Neural progenitor cell (in vitro differentiated cells): Measurements from ENCODE around the gene FGD2. TPM values are rescaled to one million over a fixed set of nuclear protein-coding genes. Genes with fewer than 3 reads are reported as not detected.

Experiments
- DNase-seq: peaks from one replicate; pipeline ENCODE4 v3.0.0-alpha.2; 2016; ENCODE audit warnings: low spot score
- H2AFZ ChIP-seq: fragments of 200-600 bp; sonication (generic); replicated peaks from 2 replicates; pipeline ENCODE4 v1.6.1; 2016; ENCODE audit warnings: antibody characterized with exemption
- H3F3A ChIP-seq: fragments of 200-600 bp; sonication (generic); 2 replicates; pipeline ENCODE4 v1.6.1; 2016; ENCODE audit warnings: antibody characterized with exemption, low read depth
- H3K27ac ChIP-seq: fragments of 200-600 bp; sonication (generic); 2 replicates; pipeline ENCODE4 v1.5.1; 2016; ENCODE audit warnings: mild to moderate bottlenecking
- H3K27me3 ChIP-seq: fragments of 200-600 bp; sonication (generic); 2 replicates; pipeline ENCODE4 v1.6.1; 2016; ENCODE audit warnings: mild to moderate bottlenecking, moderate library complexity
- H3K36me3 ChIP-seq: fragments of 200-600 bp; sonication (generic); 2 replicates; pipeline ENCODE4 v1.5.1; 2016
- H3K4me1 ChIP-seq: fragments of 200-600 bp; sonication (generic); 2 replicates; pipeline ENCODE4 v1.6.1; 2016; ENCODE audit warnings: mixed run types
- H3K4me2 ChIP-seq: fragments of 200-600 bp; sonication (generic); 2 replicates; pipeline ENCODE4 v1.6.1; 2016
- H3K4me3 ChIP-seq: fragments of 200-600 bp; sonication (generic); 2 replicates; pipeline ENCODE4 v1.5.1; 2016
- H3K79me2 ChIP-seq: fragments of 200-600 bp; sonication (generic); 2 replicates; pipeline ENCODE4 v1.6.1; 2016; ENCODE audit warnings: low read depth
- H3K9ac ChIP-seq: fragments of 200-600 bp; sonication (generic); 2 replicates; pipeline ENCODE4 v1.6.1; 2016
- H3K9me3 ChIP-seq: fragments of 200-600 bp; sonication (generic); 2 replicates; pipeline ENCODE4 v1.5.1; 2016; ENCODE audit warnings: low read depth
- H4K20me1 ChIP-seq: fragments of 200-600 bp; sonication (generic); 2 replicates; pipeline ENCODE4 v1.6.1; 2016; ENCODE audit warnings: low read depth
- H3K27ac Mint-ChIP-seq: 3 replicates; pipeline ENCODE4 v1.8.0; 2021; ENCODE audit warnings: mixed read lengths
- H3K27me3 Mint-ChIP-seq: 2 replicates; pipeline ENCODE4 v1.8.0; 2022; ENCODE audit warnings: low read depth, mild to moderate bottlenecking, inconsistent platforms, moderate library complexity, mixed read lengths; ENCODE audit not compliant: insufficient read depth
- H3K36me3 Mint-ChIP-seq: 3 replicates; pipeline ENCODE4 v1.8.0; 2021; ENCODE audit warnings: mixed read lengths
- H3K4me1 Mint-ChIP-seq: 3 replicates; pipeline ENCODE4 v1.8.0; 2021; ENCODE audit warnings: mixed read lengths
- H3K4me3 Mint-ChIP-seq: 3 replicates; pipeline ENCODE4 v1.8.0; 2021; ENCODE audit warnings: mild to moderate bottlenecking, moderate library complexity, mixed read lengths
- H3K9me3 Mint-ChIP-seq: 3 replicates; pipeline ENCODE4 v1.8.0; 2020; ENCODE audit warnings: mixed read lengths
- CTCF ChIP-seq: fragments of 200-600 bp; sonication (generic); IDR thresholded peaks from 2 replicates; pipeline ENCODE4 v1.5.1; 2017; ENCODE audit warnings: antibody characterized with exemption, mild to moderate bottlenecking
- EZH2 ChIP-seq: fragments of 200-600 bp; sonication (generic); IDR thresholded peaks from 2 replicates; pipeline ENCODE4 v1.6.1; 2017; ENCODE audit warnings: antibody characterized with exemption, mild to moderate bottlenecking, moderate library complexity
- EZH2phosphoT487 ChIP-seq: fragments of 200-600 bp; sonication (generic); IDR thresholded peaks from 2 replicates; pipeline ENCODE4 v1.6.1; 2017; ENCODE audit warnings: antibody characterized with exemption
- total RNA-seq: library from RNA; depleted of rRNA; stranded (reverse); fragments of >200 nt; gene quantifications from 2 replicates; pipeline ENCODE4 v1.2.3, GENCODE V29; 2015; ENCODE audit warnings: low replicate concordance

FGD2 gene
- total RNA-seq, 1 donor from 2014 or later, result 0.06 TPM

DNA sequence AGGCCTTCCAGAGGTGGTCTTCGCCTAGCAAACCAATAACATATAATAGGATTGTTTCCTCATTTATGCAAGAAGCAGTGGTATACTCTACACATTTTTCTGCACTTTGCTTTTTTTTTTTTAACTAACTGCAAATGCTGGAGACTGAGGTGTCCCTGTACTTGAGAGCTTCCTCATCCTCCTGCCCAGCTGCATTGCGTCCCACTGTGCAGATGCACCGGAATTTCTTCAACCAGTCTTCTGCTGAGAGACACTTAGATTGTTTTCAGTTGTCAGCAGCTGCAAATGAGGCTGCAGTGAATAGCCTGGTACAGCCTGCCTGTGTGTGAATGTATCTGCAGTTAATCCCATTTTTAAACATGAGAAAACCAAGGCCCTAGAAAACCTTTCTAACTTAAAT, 11.5 kb downstream of the FGD2 start:
- no peaks in the 10 kb centered on the region for H3K36me3 Mint-ChIP-seq
- Histone ChIP-seq H3K4me1 (peaks cover 7% of the 10 kb centered on the region), H3K79me2 (no peaks in the 10 kb centered on the region), H3K4me2 (no peak overlapping the region), H2AFZ (no peak overlapping the region), H3K9ac (no peak overlapping the region), H3K9me3 (no peaks in the 10 kb centered on the region), H3K4me3 (no peak overlapping the region), H3K27me3 (no peaks in the 10 kb centered on the region), H3F3A (peaks cover 8% of the 10 kb centered on the region), H4K20me1 (no peaks in the 10 kb centered on the region), H3K36me3 (no peaks in the 10 kb centered on the region), H3K27ac (no peak overlapping the region)
- peak overlapping the region; percentile 83 for H3K27ac Mint-ChIP-seq
- H3K4me1 Mint-ChIP-seq, result peaks cover 35% of the 10 kb centered on the region
- H3K27me3 Mint-ChIP-seq, result peaks cover 7% of the 10 kb centered on the region
- TF ChIP-seq CTCF (no peak), EZH2 (no peak), EZH2phosphoT487 (no peak)
- DNase-seq, result no peak
- no peak overlapping the region for H3K4me3 Mint-ChIP-seq
- H3K9me3 Mint-ChIP-seq, result no peaks in the 10 kb centered on the region

- Mint-ChIP-seq H3K4me3 (no peak overlapping the region), H3K4me1 (peaks cover 35% of the 10 kb centered on the region), H3K36me3 (no peaks in the 10 kb centered on the region), H3K27me3 (peaks cover 7% of the 10 kb centered on the region), H3K9me3 (no peaks in the 10 kb centered on the region), H3K27ac (no peak overlapping the region)
- H3K9ac ChIP-seq, result no peak overlapping the region
- peak overlapping the region; percentile 10 for H3K4me2 ChIP-seq
- H3K4me1 ChIP-seq, result peaks cover 7% of the 10 kb centered on the region
- H3K36me3 ChIP-seq, result no peaks in the 10 kb centered on the region
- H3F3A ChIP-seq, result peaks cover 8% of the 10 kb centered on the region
- H3K4me3 ChIP-seq, result no peak overlapping the region
- no peaks in the 10 kb centered on the region for H3K27me3 ChIP-seq
- DNase-seq, result peak; percentile 21
- peak overlapping the region; percentile 29 for H2AFZ ChIP-seq
- no peaks in the 10 kb centered on the region for H3K79me2 ChIP-seq
- no peaks in the 10 kb centered on the region for H3K9me3 ChIP-seq
- no peak overlapping the region for H3K27ac ChIP-seq
- H4K20me1 ChIP-seq, result no peaks in the 10 kb centered on the region
- TF ChIP-seq EZH2phosphoT487 (no peak), EZH2 (no peak), CTCF (no peak)
These were observed 12.2 kb downstream of the FGD2 start for GRCh38 chr6:37017606-37018197.

GRCh38 chr6:37018198-37019064, 13.0 kb downstream of the FGD2 start:
- H3K36me3 Mint-ChIP-seq, result no peaks in the 10 kb centered on the region
- peak; percentile 92 for DNase-seq
- peaks cover 38% of the 10 kb centered on the region for H3K4me1 Mint-ChIP-seq
- Histone ChIP-seq H3K4me2 (peak overlapping the region; percentile 10), H3K9ac (no peak overlapping the region), H3K36me3 (no peaks in the 10 kb centered on the region), H3K9me3 (no peaks in the 10 kb centered on the region), H3K4me1 (peaks cover 7% of the 10 kb centered on the region), H3K4me3 (no peak overlapping the region), H3K27me3 (no peaks in the 10 kb centered on the region), H3F3A (peaks cover 8% of the 10 kb centered on the region), H4K20me1 (no peaks in the 10 kb centered on the region), H3K27ac (no peak overlapping the region), H3K79me2 (no peaks in the 10 kb centered on the region), H2AFZ (peak overlapping the region; percentile 29)
- H3K27ac Mint-ChIP-seq, result peak overlapping the region; percentile 17
- H3K9me3 Mint-ChIP-seq, result no peaks in the 10 kb centered on the region
- TF ChIP-seq CTCF, result peak; percentile 81
- no peak for TF ChIP-seq EZH2
- peaks cover 9% of the 10 kb centered on the region for H3K27me3 Mint-ChIP-seq
- no peak overlapping the region for H3K4me3 Mint-ChIP-seq
